HepG2 (cell line): ENCODE measurements around the gene ZFYVE26. TPM values are rescaled to one million over a fixed set of nuclear protein-coding genes. Genes with fewer than 3 reads are reported as not detected.

Experiments
- ATAC-seq: fragments of 200-7000 bp; cut with Tn5 transposase; 3 replicates; pipeline ENCODE4 v1.9.1; 2020; ENCODE audit warnings: mild to moderate bottlenecking, moderate library complexity
- BruUV-seq: library from RNA; stranded (reverse); fragments of 400-500 nt; replicated peaks from 2 replicates; lab custom pipeline; 2021; lab: Mats Ljungman, UMichigan
- CTCF ChIA-PET: fragments of 300-600 bp; formaldehyde crosslinking; extraction: SDS; loops from one replicate; lab custom pipeline; 2021; ENCODE audit warnings: low total read pairs, inconsistent platforms, low intra/inter-chr PET ratio; lab: Yijun Ruan, JAX
- POLR2A ChIA-PET: fragments of 350-600 bp; sonication (Branson Sonifier 250); formaldehyde crosslinking; loops from one replicate; lab custom pipeline; 2020; ENCODE audit warnings: antibody characterized with exemption, inconsistent platforms; lab: Yijun Ruan, JAX
- DNase-seq: peaks from one replicate; pipeline ENCODE4 v3.0.0-alpha.2; 2015; ENCODE audit warnings: low spot score
- FAIRE-seq: peaks from 3 replicates; lab custom pipeline; 2011; peaks lifted over from hg19 to GRCh38; lab: Jason Lieb, UNC
- H2AFZ ChIP-seq: one replicate; pipeline ENCODE4 v1.6.1; 2011; ENCODE audit warnings: low read length, inconsistent platforms
- H3K27ac ChIP-seq: fragments of 300-600 bp; 3 replicates; pipeline ENCODE4 v1.8.0; 2011; ENCODE audit warnings: mixed run types, mild to moderate bottlenecking, mixed read lengths, low read length, inconsistent platforms; ENCODE audit not compliant: insufficient read depth; ENCODE audit errors: extremely low read length
- H3K27me3 ChIP-seq, 2 experiments: fragments of 200-600 bp in 1 of 2; 2 replicates in 1 of 2; 3 replicates in 1 of 2; pipeline versions ENCODE4 v1.6.0 to v1.8.0; 2011; ENCODE audit warnings: low read length in 2 of 2, mild to moderate bottlenecking in 2 of 2, moderate library complexity in 2 of 2, inconsistent platforms in 1 of 2; ENCODE audit not compliant: insufficient read depth in 2 of 2, control insufficient read depth in 1 of 2
- H3K36me3 ChIP-seq, 2 experiments: fragments of 200-600 bp in 1 of 2; replicated peaks in 1 of 2; 2 replicates in 1 of 2; 3 replicates in 1 of 2; pipeline versions ENCODE4 v1.5.1 to v1.8.0; 2011; ENCODE audit warnings: low read length in 2 of 2, inconsistent platforms in 1 of 2; ENCODE audit not compliant: insufficient read depth in 2 of 2, control insufficient read depth in 1 of 2
- H3K4me1 ChIP-seq: 2 replicates; pipeline ENCODE4 v1.5.1; 2012; ENCODE audit warnings: low read length, inconsistent platforms; ENCODE audit not compliant: insufficient read depth
- H3K4me2 ChIP-seq: 2 replicates; pipeline ENCODE4 v1.6.0; 2011; ENCODE audit warnings: low read depth, low read length, inconsistent platforms
- H3K4me3 ChIP-seq, 3 experiments: fragments of 200-600 bp in 1 of 3; sonication (generic), shearing (Covaris generic) in 1 of 3; replicated peaks in 1 of 3; 2 replicates each; pipeline ENCODE4 v1.5.1; 2011 to 2016; ENCODE audit warnings: low read length in 3 of 3, inconsistent platforms in 2 of 3, low read depth in 2 of 3, mild to moderate bottlenecking in 2 of 3, control low read depth in 1 of 3, mixed read lengths in 1 of 3; ENCODE audit not compliant: insufficient read depth in 1 of 3
- H3K79me2 ChIP-seq: one replicate; pipeline ENCODE4 v1.6.1; 2011; ENCODE audit warnings: low read length, inconsistent platforms; ENCODE audit not compliant: insufficient read depth
- H3K9ac ChIP-seq: 2 replicates; pipeline ENCODE4 v1.6.0; 2011; ENCODE audit warnings: mild to moderate bottlenecking, low read depth, low read length, inconsistent platforms; ENCODE audit not compliant: insufficient read depth
- H3K9me3 ChIP-seq: 2 replicates; pipeline ENCODE4 v1.5.1; 2012; ENCODE audit warnings: mild to moderate bottlenecking, low read length
- H4K20me1 ChIP-seq: 2 replicates; pipeline ENCODE4 v1.6.0; 2011; ENCODE audit warnings: inconsistent platforms, mild to moderate bottlenecking, low read length, moderate library complexity; ENCODE audit not compliant: insufficient read depth
- AKAP8 ChIP-seq: sonication (generic); formaldehyde crosslinking; IDR thresholded peaks from 2 replicates; pipeline ENCODE4 v1.5.1; 2020; ENCODE audit warnings: mild to moderate bottlenecking, missing genetic modification reagents
- BRD4 ChIP-seq: sonication (generic); formaldehyde crosslinking; IDR thresholded peaks from 2 replicates; pipeline ENCODE4 v1.4.0; 2020; ENCODE audit warnings: missing genetic modification reagents
- DBP ChIP-seq: sonication (generic); formaldehyde crosslinking; IDR thresholded peaks from 2 replicates; pipeline ENCODE4 v1.4.0; 2020; ENCODE audit warnings: missing genetic modification reagents; ENCODE audit errors: not compliant biosample characterization
- ELK4 ChIP-seq: sonication (generic); formaldehyde crosslinking; IDR thresholded peaks from 2 replicates; pipeline ENCODE4 v1.9.0; 2021; ENCODE audit warnings: missing genetic modification reagents, borderline replicate concordance
- FLYWCH1 ChIP-seq: sonication (generic); formaldehyde crosslinking; IDR thresholded peaks from 2 replicates; pipeline ENCODE4 v1.8.1; 2023; ENCODE audit warnings: mild to moderate bottlenecking, missing genetic modification reagents
- POLR2AphosphoS5 ChIP-seq: IDR thresholded peaks from 2 replicates; pipeline ENCODE4 v1.6.1; 2012; ENCODE audit warnings: low read depth, low read length
- RXRA ChIP-seq: sonication (generic); formaldehyde crosslinking; IDR thresholded peaks from 2 replicates; pipeline ENCODE4 v1.5.1; 2020; ENCODE audit warnings: missing genetic modification reagents
- SMYD3 ChIP-seq: sonication (generic); formaldehyde crosslinking; IDR thresholded peaks from 2 replicates; pipeline ENCODE4 v1.8.1; 2023; ENCODE audit warnings: mild to moderate bottlenecking, missing genetic modification reagents
- ZBTB14 ChIP-seq: sonication (generic); formaldehyde crosslinking; IDR thresholded peaks from 2 replicates; pipeline ENCODE4 v1.4.0; 2020; ENCODE audit warnings: missing genetic modification reagents
- ZFP41 ChIP-seq: sonication (generic); formaldehyde crosslinking; IDR thresholded peaks from 2 replicates; pipeline ENCODE4 v1.4.0; 2020; ENCODE audit warnings: mild to moderate bottlenecking, missing genetic modification reagents, borderline replicate concordance
- ZNF101 ChIP-seq: sonication (generic); formaldehyde crosslinking; IDR thresholded peaks from 2 replicates; pipeline ENCODE4 v1.4.0; 2020; ENCODE audit warnings: mild to moderate bottlenecking, low read depth, missing genetic modification reagents, borderline replicate concordance
- ZNF282 ChIP-seq: fragments of 450-650 bp; IDR thresholded peaks from 2 replicates; pipeline ENCODE4 v1.6.1; 2018; ENCODE audit not compliant: partially characterized antibody
- ZNF333 ChIP-seq: sonication (generic); formaldehyde crosslinking; IDR thresholded peaks from 2 replicates; pipeline ENCODE4 v1.4.0; 2020; ENCODE audit warnings: mild to moderate bottlenecking, missing genetic modification reagents, borderline replicate concordance
- WGBS: methylation state at CpG from one replicate; pipeline ENCODE4 v1.1.6; 2017; ENCODE audit warnings: low lambda C conversion rate; 5-methylcytosine and 5-hydroxymethylcytosine counted together
- in situ Hi-C: cut with HindIII; loops from 2 replicates; pipeline ENCODE4 v1.10.0; 2017; ENCODE audit warnings: low pct_unique_long_range_greater_than_20kb; ENCODE audit not compliant: extremely low pct_ligation_motif_present
- intact Hi-C: fragments of 100-400 bp; cut with micrococcal nuclease; formaldehyde crosslinking; loops from one replicate; pipeline ENCODE4 v1.10.0; 2022; ENCODE audit not compliant: unreplicated experiment
- polyA plus RNA-seq, 8 experiments: library from polyadenylated mRNA; depleted of rRNA in 3 of 8; stranded (reverse) in 7 of 8; unstranded in 1 of 8; fragments of >200 nt; fragmentation: Illumina TruSeq in 4 of 8; extraction: Trizol in 4 of 8; gene quantifications; 2 replicates each; pipeline versions ENCODE4 v1.2.1 to v1.2.3, GENCODE V29; 2011 to 2016; ENCODE audit warnings: low read depth in 4 of 8, missing spikeins in 1 of 8, mixed read lengths in 1 of 8; ENCODE audit not compliant: insufficient read depth in 1 of 8
- total RNA-seq, 5 experiments: library from RNA; depleted of rRNA; stranded (reverse); fragments of >200 nt; fragmentation: Illumina TruSeq; extraction: Trizol; gene quantifications; 2 replicates each; pipeline ENCODE4 v1.2.3, GENCODE V29; 2016; ENCODE audit warnings: low read depth in 1 of 5
- TF ChIP-seq, protein P1 (sequence below): fragments of 450-650 bp; IDR thresholded peaks from 2 replicates; pipeline ENCODE4 v1.6.1; 2017
- TF ChIP-seq, protein P2 (sequence below): sonication (generic); formaldehyde crosslinking; IDR thresholded peaks from 2 replicates; pipeline ENCODE4 v1.5.1; 2020; ENCODE audit warnings: mild to moderate bottlenecking, missing genetic modification reagents, moderate library complexity

Gene ZFYVE26
- total and polyA plus RNA-seq, 2 of the 13 experiments (the other 11 are each of a cell fraction or from before 2014, with no cell fraction given) = 13.6 to 16.4 TPM

DNA sequence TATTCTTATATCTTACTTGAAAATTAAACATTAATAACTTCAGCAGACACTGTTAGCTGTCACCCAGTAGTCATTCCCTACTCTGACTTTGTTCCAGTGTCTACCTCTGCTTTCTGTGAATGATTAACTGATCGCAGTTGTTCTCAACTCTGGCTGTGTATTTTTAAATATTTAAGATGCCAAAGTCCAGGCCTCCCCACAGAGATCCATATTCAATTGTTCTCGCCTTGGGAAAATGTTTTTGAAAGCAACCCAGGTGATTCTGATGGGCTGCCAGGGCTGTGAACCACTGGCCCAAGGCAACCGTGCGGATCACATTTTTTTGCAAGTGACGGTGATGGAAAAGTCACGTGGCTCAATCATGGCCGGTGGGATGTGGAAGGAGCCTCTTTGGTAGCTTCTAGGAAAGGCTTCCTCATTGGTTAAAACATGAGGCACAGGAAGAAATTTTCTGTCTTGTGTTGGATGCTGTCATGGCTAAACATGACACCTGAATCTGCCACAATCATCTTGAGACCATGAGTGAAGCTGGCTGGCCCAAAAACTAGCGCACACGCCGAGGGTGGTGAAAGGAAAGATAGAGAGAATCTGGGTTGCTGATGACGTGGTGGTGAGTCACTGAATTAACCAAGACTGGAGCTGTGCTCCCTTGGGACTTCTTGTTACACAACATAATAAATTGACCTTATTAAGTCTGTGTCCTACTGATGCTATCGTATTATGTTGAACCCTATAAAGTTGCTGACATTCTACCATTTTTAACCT is 77.5 kb downstream of the ZFYVE26 start:
- ChIA-PET CTCF (no interaction called here), POLR2A (interaction anchor here (0.6 to 1.6 kb wide), 7 partner anchors 11 to 139 kb away, joined by 3 to 20 read pairs (median 6); partner anchors contain the start of genes PIGH, RDH11 and ZFYVE26)
- Histone ChIP-seq H3K36me3 (no peaks in the 10 kb centered on the region), H3K27ac (peak overlapping the region; percentile 79), H3K4me2 (peak overlapping the region; percentile 66), H3K27me3 (no peaks in the 10 kb centered on the region), H3K9ac (peak overlapping the region; percentile 39), H3K9me3 (no peaks in the 10 kb centered on the region), H3K79me2 (no peaks in the 10 kb centered on the region), H4K20me1 (no peaks in the 10 kb centered on the region), H2AFZ (peak overlapping the region; percentile 60), H3K4me3 (peak overlapping the region in 2 of 3 experiments; percentile 1 to 55; a peak in 3 of 6 replicates), H3K4me1 (peaks cover 44% of the 10 kb centered on the region)
- in situ Hi-C loops = no loop called here
- intact Hi-C loops = loop anchor here (1.0 kb wide), 1 partner anchor 24 kb away; no protein-coding TSS in a partner anchor
- DNase-seq = peak; percentile 94
- WGBS = 20% methylated on average over 12 of the region's 12 CpGs
- peak; percentile 97 for FAIRE-seq
- BruUV-seq = TSS peak; percentile 93
- ATAC-seq = peak; percentile 97
- no peak for TF ChIP-seq ZBTB14 (CRISPR knock-in tag)
- TF ChIP-seq ZFP41 (CRISPR knock-in tag) = no peak
- no peak for TF ChIP-seq FLYWCH1 (CRISPR knock-in tag)
- peak; percentile 51; the same call in 1 of the 2 replicates for TF ChIP-seq POLR2AphosphoS5
- no peak for TF ChIP-seq ZNF333 (CRISPR knock-in tag)
- TF ChIP-seq ZNF282 = no peak
- TF ChIP-seq, protein P1, sequence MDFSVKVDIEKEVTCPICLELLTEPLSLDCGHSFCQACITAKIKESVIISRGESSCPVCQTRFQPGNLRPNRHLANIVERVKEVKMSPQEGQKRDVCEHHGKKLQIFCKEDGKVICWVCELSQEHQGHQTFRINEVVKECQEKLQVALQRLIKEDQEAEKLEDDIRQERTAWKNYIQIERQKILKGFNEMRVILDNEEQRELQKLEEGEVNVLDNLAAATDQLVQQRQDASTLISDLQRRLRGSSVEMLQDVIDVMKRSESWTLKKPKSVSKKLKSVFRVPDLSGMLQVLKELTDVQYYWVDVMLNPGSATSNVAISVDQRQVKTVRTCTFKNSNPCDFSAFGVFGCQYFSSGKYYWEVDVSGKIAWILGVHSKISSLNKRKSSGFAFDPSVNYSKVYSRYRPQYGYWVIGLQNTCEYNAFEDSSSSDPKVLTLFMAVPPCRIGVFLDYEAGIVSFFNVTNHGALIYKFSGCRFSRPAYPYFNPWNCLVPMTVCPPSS = no peak
- no peak for TF ChIP-seq AKAP8 (CRISPR knock-in tag)
- TF ChIP-seq, protein P2, sequence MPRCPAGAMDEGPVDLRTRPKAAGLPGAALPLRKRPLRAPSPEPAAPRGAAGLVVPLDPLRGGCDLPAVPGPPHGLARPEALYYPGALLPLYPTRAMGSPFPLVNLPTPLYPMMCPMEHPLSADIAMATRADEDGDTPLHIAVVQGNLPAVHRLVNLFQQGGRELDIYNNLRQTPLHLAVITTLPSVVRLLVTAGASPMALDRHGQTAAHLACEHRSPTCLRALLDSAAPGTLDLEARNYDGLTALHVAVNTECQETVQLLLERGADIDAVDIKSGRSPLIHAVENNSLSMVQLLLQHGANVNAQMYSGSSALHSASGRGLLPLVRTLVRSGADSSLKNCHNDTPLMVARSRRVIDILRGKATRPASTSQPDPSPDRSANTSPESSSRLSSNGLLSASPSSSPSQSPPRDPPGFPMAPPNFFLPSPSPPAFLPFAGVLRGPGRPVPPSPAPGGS (CRISPR knock-in tag) = no peak
- TF ChIP-seq ELK4 (CRISPR knock-in tag) = no peak
- no peak for TF ChIP-seq ZNF101 (CRISPR knock-in tag)
- no peak for TF ChIP-seq DBP (CRISPR knock-in tag)
- no peak for TF ChIP-seq SMYD3 (CRISPR knock-in tag)
- no peak for TF ChIP-seq BRD4
- TF ChIP-seq RXRA (CRISPR knock-in tag) = peak; percentile 43; the same call in 1 of the 2 replicates
